Dermis blood vessel endothelial cell (primary cell): ENCODE measurements around the gene IFT20. TPM values are rescaled to one million over a fixed set of nuclear protein-coding genes. Genes with fewer than 3 reads are reported as not detected.
"Not testable (repeated sequence)": the region's sequence is repeated elsewhere in the genome, so short reads cannot be mapped to it uniquely, and the experiment has no call there.

Experiments used
- DNase-seq: peaks from one replicate; pipeline ENCODE4 v3.0.0; 2010
- total RNA-seq: library from RNA; depleted of rRNA; stranded (reverse); fragments of >200 nt; gene quantifications from 2 replicates; pipeline ENCODE4 v1.2.3, GENCODE V29; 2014

IFT20 gene
- total RNA-seq, 1 donor from 2014 or later, result 61.4 TPM

DNA sequence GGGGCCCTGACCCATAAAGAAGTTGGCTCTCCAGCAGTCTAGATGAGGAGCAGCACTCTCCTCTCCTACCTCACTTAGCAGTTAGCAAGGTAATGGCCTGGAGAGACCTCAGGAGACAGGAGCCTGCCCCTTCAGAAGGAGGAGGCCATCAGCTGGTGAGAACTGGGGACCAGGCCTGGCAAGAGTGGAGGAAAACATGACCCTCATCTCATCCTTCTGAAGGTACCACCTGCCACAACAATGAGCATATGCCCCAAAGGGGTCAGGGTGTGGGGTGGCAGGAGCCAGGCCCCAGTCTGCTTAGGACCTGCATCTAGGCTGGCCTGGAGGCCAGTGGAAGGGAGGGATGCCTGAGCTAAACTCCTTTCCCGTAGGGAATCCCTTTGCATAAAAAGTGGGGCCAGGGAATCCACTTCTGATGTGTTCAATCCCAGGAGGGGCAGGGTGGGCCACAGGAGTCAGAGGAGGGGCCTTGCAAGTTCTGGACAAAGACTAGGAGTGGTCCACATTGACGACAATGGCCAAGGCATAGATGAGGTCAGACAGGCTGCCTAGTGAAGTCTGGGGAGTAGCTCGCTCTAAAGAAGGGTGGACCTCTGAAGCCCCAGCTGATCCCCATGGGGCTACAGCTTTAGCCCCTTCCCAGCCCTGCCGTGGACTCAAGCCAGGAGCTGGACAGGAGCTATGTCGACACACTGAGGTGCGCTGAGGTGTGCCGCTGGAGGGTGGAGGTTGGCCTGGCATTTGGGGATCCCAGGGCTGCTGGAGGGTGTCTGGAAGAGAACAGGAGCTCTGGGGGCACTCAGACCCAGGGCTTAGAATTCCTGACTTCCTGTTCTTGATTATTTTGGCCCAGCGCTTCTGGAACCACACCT lies 28.7 kb upstream of the IFT20 start:
- no peak for DNase-seq

DNA sequence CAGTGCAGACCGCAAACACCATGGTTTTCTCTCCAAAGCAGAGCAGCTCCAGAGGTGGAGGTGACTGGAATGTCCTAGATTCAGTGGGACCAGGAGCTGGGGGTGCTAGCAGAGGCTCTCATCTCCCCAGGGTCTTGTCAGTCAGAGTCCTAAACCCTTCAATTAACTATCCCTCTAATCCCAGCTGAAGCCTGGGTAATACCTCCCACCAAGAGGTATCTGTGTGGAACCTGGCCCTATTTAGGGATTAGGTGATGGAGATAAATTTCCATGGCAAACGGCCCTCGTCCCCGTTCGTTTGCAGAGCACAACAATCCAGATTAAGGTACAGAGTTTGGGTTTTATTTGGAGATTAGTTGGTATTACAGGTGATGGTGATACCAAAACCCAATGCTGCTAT lies 27.9 kb upstream of the IFT20 start:
- no peak for DNase-seq

DNA sequence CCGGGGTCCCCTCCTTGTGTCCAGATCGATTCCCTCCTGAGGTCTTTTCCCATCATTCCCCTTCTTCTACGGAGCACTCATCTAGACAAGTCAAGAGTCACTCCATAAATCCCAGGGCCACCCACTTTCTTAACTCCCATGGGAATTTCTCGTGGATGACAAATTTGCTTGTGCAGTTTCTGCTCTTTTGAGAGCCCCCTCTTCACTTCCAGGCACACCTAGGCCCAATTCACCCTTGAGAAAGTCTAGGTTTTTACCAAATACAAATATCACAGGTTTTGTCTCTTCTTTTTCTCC lies 22.6 kb upstream of the IFT20 start:
- DNase-seq, result no peak

DNA sequence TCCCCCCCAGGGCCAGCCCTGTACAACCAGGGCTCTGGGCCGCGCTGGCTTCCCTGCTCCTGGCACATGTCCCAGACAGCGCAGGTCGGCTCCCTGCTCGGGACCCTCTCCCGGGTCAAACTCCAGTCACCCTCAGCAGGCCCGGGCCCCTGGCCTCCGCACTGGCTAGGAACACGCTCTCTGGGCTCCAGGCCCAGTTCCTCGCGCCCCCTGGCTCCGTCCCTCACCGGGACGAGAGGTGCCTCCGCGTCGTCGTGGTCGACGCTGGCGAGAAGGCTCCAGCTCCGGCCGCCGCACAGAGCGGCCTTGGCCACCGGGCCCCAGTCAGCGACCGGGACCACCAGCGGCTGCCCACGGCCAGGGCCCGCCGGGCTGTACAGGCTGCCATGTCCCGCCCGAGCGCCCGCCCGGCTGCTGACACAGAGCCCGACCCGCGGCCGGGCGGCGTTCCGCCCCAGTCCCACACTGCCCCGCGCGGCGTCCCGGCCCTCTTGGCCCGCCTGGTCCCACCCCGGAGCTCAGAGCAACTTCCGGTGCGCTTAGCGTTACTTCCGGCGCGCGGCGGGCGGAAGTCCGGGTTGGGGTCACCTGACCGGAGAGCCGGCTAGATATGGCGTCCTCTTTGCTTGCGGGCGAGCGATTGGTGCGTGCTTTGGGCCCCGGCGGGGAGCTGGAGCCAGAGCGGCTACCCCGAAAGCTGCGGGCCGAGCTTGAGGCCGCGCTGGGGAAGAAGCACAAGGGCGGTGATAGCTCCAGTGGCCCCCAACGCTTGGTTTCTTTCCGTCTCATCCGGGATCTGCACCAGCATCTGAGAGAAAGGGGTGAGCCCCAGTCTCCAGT lies 22.0 kb upstream of the IFT20 start, which contains the start of gene POLDIP2:
Gene POLDIP2 (minus strand): TSS at position 467 of the 840 bp plus-strand sequence. CDS start 79 bp downstream, at position 388.
- peak; percentile 96 for DNase-seq

DNA sequence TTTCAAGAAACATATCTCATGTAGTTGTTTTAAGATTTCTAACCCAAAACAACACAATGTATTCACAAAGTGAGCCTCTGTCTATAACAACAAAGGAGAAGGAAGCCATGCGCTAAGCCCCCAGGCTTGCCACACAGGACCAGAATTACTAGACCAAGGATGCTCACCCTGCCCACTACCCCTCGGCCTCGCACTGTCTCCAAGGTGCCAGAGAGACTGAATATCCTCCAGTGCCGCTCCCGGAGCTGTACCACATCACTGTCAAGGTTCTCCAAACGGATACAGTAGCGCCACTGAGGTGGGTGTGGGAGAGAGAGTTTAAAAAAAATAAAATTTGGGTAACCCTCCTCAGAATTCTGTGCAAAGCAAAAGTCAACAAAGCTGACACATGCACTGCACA lies 15.0 kb upstream of the IFT20 start:
- no peak for DNase-seq

DNA sequence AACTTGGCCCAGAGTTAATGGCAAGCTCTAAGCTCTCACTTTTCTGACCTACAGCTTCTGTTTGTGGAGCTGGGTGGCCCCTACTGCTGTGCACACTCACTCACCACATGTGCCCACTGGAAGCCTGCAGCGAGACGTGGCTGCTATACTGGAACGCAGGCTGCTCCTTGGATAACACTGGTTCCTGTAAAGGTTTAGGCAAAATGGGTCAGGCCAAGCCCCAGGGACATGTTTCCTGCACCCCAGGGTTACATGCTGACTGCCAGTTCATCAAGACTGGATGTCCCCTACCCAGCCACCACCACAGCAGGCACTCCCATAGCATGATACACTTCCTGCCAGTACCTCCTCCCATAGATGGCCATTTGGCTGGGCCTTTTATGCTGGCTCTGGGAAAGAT lies 13.7 kb upstream of the IFT20 start:
- DNase-seq, result no peak

DNA sequence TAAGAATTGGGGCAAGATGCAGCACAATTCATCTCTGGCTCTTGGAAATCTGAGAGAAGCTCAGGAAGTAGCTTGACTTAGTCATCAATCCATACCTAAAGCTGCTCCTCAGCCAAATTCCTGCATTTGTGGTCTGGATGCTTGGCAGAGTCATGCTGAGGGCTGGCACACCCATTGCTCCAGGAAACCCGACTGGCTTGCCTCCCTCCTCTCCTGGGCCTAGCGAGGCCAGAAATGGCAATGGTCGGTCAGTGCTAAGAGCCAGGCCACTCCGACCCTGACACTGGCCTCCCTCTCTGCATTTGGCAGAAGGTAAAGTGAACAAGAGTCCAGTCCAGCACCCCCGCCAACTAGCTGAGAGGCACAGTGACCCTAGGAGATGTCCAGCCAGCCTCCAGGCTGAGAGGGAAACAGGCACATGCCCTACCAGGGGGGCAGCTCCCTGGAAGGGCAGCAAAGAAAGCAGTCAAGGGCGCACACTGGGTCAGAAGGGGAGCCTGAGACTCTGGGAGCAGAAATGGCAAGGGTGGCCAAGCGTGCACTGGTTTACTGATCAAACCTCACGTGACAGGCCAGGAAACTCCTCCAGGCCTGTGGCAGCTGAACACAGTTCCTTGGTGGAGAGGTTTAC lies 12.1 kb upstream of the IFT20 start:
- peak; percentile 80 for DNase-seq

DNA sequence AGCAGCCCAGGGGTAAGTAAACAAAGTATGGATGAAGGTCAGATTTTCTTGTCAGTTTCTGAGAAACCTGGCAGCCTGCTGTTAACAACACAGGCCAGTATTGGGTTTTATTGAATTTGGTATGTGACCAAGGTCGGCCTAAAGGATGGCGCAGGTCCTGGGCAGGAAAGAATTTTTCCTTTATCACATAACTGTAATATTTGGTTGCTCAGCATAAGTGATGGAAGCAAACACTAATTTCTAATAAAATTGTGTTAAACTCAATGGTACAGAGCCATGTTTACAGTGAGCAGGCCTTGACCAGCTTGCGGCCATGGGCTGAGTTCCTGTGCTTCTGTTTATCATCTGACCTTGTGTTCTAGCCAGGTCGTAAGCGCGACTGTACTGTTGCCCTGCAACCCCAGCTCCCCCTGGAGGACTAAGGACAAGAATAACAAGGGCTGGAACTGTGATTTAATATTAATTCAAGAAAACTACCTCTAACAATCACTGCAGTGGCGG lies 11.5 kb upstream of the IFT20 start:
- DNase-seq, result peak; percentile 90

DNA sequence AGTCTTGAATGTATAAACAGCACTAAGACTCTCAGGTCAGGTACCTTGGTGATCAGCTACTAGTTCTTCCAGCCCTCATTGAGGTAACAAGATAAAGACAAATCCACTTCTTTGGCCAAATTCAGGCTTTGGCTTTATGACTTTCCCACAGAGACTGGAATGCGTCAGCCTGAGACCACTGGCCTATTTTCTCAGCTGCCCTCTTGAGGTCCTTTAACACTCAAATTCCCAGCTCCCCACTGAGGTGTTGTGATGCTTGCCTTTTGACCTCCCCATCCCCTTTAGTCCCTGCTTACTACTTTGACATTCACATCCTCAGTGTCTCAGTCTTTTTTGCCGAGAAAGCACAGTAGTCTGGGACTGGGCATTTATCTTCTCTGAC lies 10.9 kb upstream of the IFT20 start:
- DNase-seq, result no peak

DNA sequence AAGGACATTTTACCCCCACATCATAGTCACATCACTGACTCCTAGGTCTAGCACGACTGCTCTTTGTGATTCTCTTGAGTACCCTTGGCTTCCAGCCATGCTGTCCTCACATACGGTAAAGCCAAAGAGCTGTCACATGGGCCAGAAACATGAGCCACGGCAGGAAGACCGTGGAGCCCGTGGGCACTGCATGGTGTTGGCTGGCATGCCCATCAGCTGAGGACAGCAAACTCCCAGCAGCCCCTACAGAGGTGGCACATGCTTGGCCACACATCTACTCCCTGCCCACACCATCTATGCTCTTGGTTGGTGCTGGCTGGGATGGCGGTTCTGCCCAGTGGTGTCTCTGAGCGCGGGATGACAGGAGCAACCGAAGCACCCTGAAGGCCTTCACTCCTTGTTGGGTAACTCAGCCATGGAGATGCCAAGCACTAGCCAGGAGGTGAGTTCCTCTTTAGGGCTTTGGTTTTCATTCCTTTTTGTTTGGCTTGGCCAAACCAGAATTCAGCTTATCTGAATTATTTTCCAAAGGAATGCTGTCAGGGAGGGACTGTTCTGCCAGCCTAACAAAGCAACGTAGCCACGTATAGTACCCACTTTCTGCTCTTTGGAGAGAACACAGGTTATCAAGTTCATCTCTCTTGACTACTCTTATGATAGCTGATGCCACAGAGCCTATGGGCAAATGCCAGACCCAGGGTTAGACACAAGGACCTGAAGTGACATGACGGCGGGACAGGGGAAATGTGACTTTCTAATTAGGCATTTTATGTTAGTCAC lies 10.3 kb upstream of the IFT20 start:
- DNase-seq, result peak; percentile 40

DNA sequence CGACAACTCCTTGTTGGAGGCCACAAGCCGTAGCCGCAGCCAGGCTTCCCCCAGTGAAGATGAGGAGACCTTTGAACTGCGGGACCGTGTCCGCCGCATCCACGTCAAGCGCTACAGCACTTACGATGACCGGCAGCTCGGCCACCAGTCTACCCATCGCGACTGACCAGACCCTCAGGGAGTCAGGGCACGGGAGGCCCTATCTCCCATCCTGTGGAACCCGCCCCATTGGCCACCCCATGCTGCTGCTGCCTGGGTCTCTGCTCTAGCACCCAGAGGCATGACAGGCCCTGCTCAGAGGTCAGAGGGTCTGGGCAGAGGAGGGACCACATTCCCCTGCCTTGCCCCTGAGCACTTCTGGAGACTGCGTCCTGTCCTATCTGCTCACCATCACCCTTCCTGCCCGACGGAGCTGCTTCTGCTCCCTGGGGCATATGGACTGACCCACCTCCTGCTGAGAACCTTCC lies 9.2 kb upstream of the IFT20 start:
- no peak for DNase-seq

DNA sequence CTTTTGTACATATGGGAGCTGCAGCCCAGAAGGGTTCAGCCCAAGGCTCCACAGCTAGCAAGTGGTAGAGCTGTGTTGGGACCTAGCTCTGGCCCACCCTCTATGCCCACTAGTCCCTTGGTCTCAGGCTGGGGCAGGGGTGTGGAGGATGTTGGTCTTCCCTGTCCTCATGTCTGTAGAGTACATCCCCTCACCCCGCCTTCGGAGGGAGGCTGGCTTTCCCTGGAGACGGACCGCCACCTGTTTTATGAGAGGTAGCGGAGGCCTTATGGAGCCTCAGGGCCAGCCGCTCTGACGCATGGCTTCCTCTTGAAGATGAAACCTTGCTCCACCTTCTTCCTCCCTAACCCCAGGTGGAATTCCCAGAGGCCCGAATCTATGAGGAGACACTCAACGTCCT lies 8.7 kb upstream of the IFT20 start:
- DNase-seq, result no peak

DNA sequence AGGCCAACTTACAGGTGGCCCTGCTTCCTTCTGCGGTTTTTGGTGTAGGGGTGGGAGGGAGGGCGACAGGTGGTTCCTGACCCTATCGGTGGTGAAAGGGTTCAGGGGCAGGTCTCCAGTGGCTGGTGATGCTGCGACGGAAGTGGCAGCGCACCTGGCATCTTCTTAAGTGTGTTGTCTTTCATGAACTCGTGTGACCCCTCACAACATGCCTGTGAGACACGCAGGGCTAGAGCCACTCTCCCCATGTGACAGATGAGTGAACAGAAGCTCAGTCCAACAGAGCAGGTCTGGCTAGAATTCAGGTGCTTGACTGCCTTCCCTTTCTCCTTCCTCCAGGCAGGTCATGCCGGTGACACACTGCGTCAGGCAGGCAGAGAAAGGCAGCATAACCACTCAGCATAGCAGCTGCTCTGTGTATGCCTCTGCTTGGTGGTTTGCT lies 8.2 kb upstream of the IFT20 start:
- no peak for DNase-seq

DNA sequence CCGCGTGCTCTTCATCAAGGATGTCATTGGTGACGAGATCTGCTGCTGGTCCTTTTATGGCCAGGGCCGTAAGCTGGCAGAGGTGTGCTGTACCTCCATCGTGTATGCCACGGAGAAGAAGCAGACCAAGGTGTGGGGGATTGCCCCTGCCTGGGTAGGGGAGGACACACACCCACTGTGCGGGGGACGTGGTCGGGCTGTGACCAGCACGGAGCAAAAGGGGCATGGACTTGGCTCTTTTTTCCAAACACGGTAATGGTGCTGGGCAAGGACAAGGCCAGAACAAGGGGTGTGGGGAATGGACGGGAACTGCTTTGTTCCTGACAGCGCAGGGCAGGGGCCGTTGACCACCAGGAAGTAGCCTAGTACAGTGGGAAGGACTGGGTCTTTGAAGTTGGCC lies 7.0 kb upstream of the IFT20 start:
- DNase-seq, result no peak

DNA sequence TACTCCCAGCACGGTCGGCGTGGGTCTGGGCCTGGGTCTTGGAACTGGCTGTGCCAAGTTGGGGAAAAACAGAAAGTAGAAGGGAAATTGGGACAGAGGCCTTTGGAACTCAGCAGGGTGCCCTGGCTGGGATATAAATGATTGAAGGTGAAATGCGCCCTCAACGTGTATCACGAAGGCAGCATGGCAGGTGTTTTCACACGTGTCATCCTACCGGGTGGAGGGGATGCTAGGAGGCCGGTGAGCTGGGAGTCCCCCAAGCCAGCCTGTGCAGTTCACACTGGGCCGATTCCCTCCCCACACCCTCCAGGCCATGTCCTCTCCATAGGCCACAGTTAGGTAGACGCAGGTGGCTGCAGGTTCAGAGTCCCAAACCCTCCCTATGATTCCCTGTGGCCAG lies 6.2 kb upstream of the IFT20 start:
- no peak for DNase-seq

DNA sequence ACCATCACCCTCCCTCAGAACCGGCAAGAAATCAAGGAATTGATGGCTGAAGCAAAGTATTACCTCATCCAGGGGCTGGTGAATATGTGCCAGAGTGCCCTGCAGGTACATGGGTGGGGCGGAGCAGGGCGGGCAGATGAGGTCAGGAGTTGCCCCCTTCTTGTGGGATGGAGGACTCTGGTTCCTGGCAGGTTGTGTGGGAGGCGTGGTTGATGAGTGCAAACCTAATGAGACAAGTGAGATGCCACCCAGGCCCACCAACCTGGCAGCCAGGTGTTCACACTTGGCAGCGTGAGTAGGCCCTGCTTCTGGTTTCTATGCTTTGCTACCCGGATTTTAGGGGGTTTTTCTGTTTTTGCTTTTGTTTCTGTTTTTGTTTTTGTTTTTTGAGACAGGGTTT lies 5.1 kb upstream of the IFT20 start:
- no peak for DNase-seq

DNA sequence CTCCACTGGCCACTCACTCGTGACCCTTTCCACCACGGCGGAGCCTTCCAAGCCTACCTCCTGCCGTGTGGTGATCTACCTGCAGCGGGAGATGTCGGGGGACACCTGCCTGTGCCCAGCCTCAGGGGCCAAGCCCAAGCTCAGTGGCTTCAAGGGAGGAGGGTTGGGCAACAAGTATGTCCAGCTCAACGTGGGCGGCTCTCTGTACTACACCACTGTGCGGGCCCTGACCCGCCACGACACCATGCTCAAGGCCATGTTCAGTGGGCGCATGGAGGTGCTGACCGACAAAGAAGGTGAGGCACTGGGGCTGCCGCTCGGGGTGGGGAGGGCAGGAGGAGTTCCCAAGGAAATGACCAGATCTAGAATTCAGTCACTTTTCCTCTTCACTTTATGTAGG lies 4.2 kb upstream of the IFT20 start:
- no peak for DNase-seq

DNA sequence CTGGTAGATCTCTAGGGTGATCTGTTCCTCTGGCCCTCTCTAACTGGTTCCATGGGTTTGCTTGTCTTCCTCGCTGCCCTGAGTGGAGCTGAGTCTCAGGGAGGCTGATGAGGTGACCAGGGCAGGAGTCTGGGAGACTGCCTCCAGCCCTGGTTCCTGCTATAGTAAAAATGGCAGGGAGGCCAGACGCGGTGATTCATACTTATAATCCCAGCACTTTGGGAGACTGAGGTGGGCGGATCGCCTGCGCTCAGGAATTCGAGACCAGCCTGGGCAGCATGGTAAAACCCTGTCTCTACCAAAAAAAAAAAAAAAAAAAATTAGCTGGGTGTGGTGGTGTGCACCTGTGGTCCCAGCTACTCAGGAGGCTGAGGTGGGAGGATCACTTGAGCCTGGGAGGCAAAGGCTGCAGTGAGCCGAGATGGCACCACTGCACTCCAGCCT lies 3.5 kb upstream of the IFT20 start:
- DNase-seq, result not testable (repeated sequence)

DNA sequence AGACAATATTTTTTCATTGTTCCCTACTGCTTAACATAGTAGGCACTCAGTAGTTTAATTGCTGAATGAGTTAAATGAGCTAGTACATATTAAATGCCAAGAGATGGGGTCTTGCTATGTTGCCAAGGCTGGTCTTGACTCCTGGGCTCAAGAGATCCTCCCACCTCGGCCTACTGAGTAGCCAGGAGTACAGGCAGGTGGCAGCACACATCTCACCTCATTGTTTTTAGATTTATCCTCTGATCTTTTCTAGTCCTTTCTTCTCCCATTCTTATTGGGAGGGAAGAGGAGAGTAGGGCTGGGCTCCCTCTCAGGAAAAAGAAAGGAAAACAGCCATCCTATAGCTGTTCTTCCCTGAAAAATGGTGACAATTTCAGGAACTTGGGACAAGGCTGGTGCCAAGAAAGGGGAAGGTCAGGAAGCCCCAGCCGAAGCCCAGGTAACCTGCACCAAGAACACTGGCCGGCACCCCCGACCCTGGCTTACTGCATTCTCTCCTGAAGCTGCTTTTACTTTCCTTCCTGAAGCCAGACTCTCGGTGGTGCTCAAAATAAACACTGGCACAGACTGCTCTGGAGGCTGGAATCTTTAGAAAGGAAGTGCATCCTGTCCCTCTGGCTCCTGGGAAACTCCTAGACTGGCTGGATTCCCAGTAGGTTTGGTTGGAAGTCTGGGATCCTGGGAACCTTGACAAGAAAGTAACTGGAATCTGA lies 2.9 kb upstream of the IFT20 start:
- DNase-seq, result peak; percentile 89

DNA sequence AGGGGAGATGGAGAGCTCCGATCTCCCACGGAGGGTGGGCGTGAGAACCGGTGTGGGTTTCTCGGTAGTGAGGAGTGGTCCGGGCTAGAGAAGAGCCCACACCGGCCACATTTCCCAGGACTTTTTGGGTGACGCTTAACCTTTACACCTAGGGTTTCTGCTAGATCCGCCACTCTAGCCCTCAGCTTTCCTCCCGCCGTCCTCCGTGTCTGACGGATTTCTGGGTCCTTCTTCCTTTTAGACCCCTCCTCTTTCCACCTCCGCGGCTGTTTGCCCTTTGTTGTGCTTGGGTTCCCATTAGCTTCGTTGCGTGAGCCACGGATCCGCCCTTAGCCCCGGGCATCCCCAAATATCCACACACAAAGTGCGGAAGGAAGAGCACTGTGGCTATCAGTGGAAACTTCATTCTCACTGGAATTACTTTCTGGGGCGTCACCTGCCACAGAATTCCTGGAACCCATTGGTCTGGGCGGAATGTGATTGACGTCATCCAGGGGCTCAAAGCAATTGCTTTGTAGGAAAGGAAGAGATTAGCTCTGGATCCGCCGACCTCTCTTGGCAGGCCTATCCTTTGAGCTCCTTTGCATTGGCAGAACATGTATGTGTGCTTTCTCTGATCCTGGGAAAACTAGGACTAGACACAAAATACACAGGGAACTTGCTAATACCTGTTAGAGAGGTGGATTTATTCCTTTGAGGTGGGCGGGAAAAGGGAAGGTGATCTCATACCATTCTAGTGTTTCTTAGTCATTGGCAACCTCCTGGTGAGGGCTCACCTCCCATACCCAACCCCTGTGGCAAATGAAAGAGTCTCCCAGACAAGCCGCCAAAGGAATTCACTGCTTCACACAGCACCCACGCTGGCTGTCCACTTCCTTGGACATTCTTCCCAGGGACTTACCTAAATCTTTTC lies 943 bp upstream of the IFT20 start:
- peak; percentile 96 for DNase-seq
